Measurements from ENCODE around the gene DPP6.

Gene DPP6

DNA sequence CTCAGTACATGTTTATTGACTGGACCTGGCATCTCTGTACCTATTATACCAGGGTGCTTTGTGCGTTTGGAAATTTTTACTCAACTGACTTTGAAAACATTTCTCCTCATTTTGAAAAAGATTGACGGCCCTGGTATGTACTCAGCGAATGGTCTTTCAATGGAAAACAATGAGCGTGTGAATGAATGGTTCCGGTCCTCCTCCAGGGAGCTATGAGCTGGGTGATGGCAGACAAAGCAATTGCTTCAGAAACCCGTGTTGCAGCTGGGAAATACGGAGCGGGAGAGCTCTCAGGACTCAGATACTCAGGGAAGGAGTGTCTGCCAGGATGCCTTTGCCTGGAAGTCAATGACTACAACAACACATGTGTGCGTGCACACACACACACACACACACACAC, 824.8 kb downstream of the DPP6 start:
- H3K4me1 Mint-ChIP-seq (ENCODE audit: low read depth), result no peaks in the 10 kb centered on the region
- peaks cover 11% of the 10 kb centered on the region for H3K27me3 Mint-ChIP-seq
- H3K9me3 Mint-ChIP-seq, result no peaks in the 10 kb centered on the region
- no peaks in the 10 kb centered on the region for H3K36me3 Mint-ChIP-seq (ENCODE audit: low read depth)
- H3K27ac Mint-ChIP-seq, result no peak overlapping the region
- H3K4me3 Mint-ChIP-seq, result no peak overlapping the region

DNA sequence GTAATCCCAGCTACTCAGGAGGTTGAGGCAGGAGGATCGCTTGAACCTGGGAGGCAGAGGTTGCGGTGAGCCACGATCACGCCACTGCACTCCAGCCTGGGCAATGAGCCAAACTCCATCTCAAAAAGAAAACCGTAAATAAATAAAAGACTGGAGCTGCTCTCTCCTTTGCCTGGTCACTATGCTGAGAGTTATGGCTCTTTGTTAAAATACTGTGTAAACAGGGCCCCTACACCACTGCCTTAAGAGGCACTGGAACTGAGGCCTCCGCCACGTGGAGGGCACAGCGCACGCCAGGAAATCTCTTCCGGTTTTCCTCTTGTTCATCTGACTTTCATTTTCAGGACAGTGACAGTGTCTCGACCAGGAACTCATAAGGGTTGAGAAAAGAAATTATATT, 827.4 kb downstream of the DPP6 start:
- Mint-ChIP-seq H3K9me3 (no peaks in the 10 kb centered on the region), H3K27me3 (peaks cover 11% of the 10 kb centered on the region), H3K4me3 (no peak overlapping the region), H3K27ac (no peak overlapping the region), H3K4me1 (ENCODE audit: low read depth) (no peaks in the 10 kb centered on the region), H3K36me3 (ENCODE audit: low read depth) (no peaks in the 10 kb centered on the region)

GRCh38 chr7:154880513-154880912, 828.3 kb downstream of the DPP6 start:
- Mint-ChIP-seq H3K27me3 (peaks cover 5% of the 10 kb centered on the region), H3K4me3 (no peak overlapping the region)

GRCh38 chr7:154881026-154881425, 828.8 kb downstream of the DPP6 start:
- H3K27ac Mint-ChIP-seq, result no peak overlapping the region
- no peak overlapping the region for H3K4me3 Mint-ChIP-seq
- peaks cover 5% of the 10 kb centered on the region for H3K27me3 Mint-ChIP-seq
- no peaks in the 10 kb centered on the region for H3K36me3 Mint-ChIP-seq (ENCODE audit: low read depth)
- H3K4me1 Mint-ChIP-seq (ENCODE audit: low read depth), result no peaks in the 10 kb centered on the region
- H3K9me3 Mint-ChIP-seq, result no peaks in the 10 kb centered on the region

More at GRCh38 chr7:154880513-154880912, 828.3 kb downstream of the DPP6 start:
- Mint-ChIP-seq H3K9me3 (no peaks in the 10 kb centered on the region), H3K4me1 (ENCODE audit: low read depth) (no peaks in the 10 kb centered on the region), H3K36me3 (ENCODE audit: low read depth) (no peaks in the 10 kb centered on the region), H3K27ac (no peak overlapping the region)

- peaks cover under 1% of the 10 kb centered on the region for H3K27me3 Mint-ChIP-seq
- H3K27ac Mint-ChIP-seq, result no peak overlapping the region
- H3K4me3 Mint-ChIP-seq, result no peak overlapping the region
- H3K9me3 Mint-ChIP-seq, result no peaks in the 10 kb centered on the region
- no peaks in the 10 kb centered on the region for H3K36me3 Mint-ChIP-seq (ENCODE audit: low read depth)
- no peaks in the 10 kb centered on the region for H3K4me1 Mint-ChIP-seq (ENCODE audit: low read depth)
These were observed 829.3 kb downstream of the DPP6 start for GRCh38 chr7:154881526-154881925.

DNA sequence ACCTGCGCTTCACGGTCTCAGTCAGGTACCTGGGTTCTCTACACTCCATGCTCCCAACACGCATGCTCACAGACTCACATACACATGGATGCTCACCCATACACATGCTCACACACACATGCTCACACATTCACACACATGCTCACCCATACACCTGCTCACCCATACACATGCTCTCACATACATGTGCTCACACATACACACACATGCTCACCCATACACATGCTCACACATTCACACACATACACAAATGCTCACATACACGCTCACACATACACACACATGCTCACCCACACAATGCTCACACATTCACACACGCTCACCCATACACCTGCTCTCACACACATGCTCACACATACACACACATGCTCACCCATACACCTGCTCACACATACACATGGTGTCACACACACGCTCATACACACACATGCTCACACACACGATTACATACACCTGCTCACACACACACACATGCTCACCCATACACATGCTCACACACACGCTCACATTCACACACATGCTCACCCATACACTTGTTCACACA, 830.8 kb downstream of the DPP6 start:
- Mint-ChIP-seq H3K27ac (no peak overlapping the region), H3K27me3 (no peaks in the 10 kb centered on the region), H3K4me1 (ENCODE audit: low read depth) (no peaks in the 10 kb centered on the region), H3K4me3 (no peak overlapping the region), H3K9me3 (no peaks in the 10 kb centered on the region), H3K36me3 (ENCODE audit: low read depth) (no peaks in the 10 kb centered on the region)

GRCh38 chr7:154884348-154884920, 832.2 kb downstream of the DPP6 start:
- H3K27me3 Mint-ChIP-seq, result no peaks in the 10 kb centered on the region
- no peaks in the 10 kb centered on the region for H3K9me3 Mint-ChIP-seq
- H3K36me3 Mint-ChIP-seq (ENCODE audit: low read depth), result no peaks in the 10 kb centered on the region
- no peak overlapping the region for H3K4me3 Mint-ChIP-seq
- no peaks in the 10 kb centered on the region for H3K4me1 Mint-ChIP-seq (ENCODE audit: low read depth)
- H3K27ac Mint-ChIP-seq, result no peak overlapping the region

GRCh38 chr7:154886591-154886990, 834.4 kb downstream of the DPP6 start:
- no peaks in the 10 kb centered on the region for H3K4me1 Mint-ChIP-seq (ENCODE audit: low read depth)
- no peak overlapping the region for H3K27ac Mint-ChIP-seq

DNA sequence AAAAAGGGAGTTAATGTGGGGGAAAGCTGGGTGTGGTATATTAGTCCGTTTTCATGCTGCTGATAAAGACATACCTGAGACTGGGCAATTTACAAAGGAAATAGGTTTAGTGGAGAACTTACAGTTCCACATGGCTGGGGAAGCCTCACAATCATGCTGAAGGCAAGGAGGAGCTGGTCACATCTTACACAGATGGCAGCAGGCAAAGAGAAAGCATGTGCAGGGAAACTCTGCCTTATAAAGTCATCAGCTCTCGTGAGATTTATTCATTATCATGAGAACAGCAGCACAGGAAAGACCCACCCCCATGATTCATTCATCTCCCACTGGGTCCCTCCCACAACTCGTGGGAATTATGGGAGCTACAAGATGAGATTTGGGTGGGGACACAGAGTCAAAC, 836.5 kb downstream of the DPP6 start:
- Mint-ChIP-seq H3K27ac (no peak overlapping the region), H3K27me3 (no peaks in the 10 kb centered on the region), H3K9me3 (no peaks in the 10 kb centered on the region), H3K36me3 (ENCODE audit: low read depth) (no peaks in the 10 kb centered on the region), H3K4me3 (no peak overlapping the region), H3K4me1 (ENCODE audit: low read depth) (no peaks in the 10 kb centered on the region)

More at GRCh38 chr7:154886591-154886990, 834.4 kb downstream of the DPP6 start:
- Mint-ChIP-seq H3K9me3 (no peaks in the 10 kb centered on the region), H3K36me3 (ENCODE audit: low read depth) (no peaks in the 10 kb centered on the region), H3K27me3 (no peaks in the 10 kb centered on the region), H3K4me3 (no peak overlapping the region)

- Mint-ChIP-seq H3K27ac (no peak overlapping the region), H3K27me3 (peaks cover 4% of the 10 kb centered on the region), H3K4me3 (no peak overlapping the region), H3K36me3 (ENCODE audit: low read depth) (no peaks in the 10 kb centered on the region), H3K9me3 (no peaks in the 10 kb centered on the region), H3K4me1 (ENCODE audit: low read depth) (no peaks in the 10 kb centered on the region)
These were observed 840.3 kb downstream of the DPP6 start for GRCh38 chr7:154892459-154892858.

- Mint-ChIP-seq H3K9me3 (no peaks in the 10 kb centered on the region), H3K27me3 (peaks cover 4% of the 10 kb centered on the region), H3K4me1 (ENCODE audit: low read depth) (no peaks in the 10 kb centered on the region), H3K27ac (no peak overlapping the region), H3K36me3 (ENCODE audit: low read depth) (no peaks in the 10 kb centered on the region), H3K4me3 (no peak overlapping the region)
These were observed 843.9 kb downstream of the DPP6 start for GRCh38 chr7:154896076-154896475.

GRCh38 chr7:154898973-154899855, 847.0 kb downstream of the DPP6 start:
- no peaks in the 10 kb centered on the region for H3K4me1 Mint-ChIP-seq (ENCODE audit: low read depth)
- H3K9me3 Mint-ChIP-seq, result no peaks in the 10 kb centered on the region

DNA sequence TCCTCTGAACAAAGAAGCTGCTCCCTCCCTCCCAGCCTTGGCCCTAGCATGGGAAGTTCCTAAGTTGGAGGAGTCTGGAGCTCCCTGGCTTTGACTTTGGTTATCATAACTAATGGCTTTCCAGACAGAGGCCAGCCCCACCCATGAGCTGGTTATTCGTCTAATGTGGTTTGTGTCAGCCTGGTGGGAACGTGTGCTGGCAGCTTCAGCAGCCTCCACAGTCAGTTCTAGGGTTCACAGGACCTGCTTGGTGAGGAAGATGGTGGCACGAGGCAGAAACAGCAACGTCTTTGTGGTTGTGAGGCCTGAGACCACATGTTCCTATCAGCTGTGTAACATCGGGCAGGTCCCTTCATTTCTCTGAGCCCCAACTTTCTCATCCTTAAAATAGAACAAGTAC, 847.7 kb downstream of the DPP6 start:
- Mint-ChIP-seq H3K4me1 (ENCODE audit: low read depth) (no peaks in the 10 kb centered on the region), H3K27ac (no peak overlapping the region), H3K36me3 (ENCODE audit: low read depth) (no peaks in the 10 kb centered on the region), H3K9me3 (no peaks in the 10 kb centered on the region), H3K4me3 (no peak overlapping the region), H3K27me3 (peaks cover 4% of the 10 kb centered on the region)

More at GRCh38 chr7:154898973-154899855, 847.0 kb downstream of the DPP6 start:
- Mint-ChIP-seq H3K36me3 (ENCODE audit: low read depth) (no peaks in the 10 kb centered on the region), H3K4me3 (no peak overlapping the region), H3K27me3 (peaks cover 4% of the 10 kb centered on the region), H3K27ac (no peak overlapping the region)

DNA sequence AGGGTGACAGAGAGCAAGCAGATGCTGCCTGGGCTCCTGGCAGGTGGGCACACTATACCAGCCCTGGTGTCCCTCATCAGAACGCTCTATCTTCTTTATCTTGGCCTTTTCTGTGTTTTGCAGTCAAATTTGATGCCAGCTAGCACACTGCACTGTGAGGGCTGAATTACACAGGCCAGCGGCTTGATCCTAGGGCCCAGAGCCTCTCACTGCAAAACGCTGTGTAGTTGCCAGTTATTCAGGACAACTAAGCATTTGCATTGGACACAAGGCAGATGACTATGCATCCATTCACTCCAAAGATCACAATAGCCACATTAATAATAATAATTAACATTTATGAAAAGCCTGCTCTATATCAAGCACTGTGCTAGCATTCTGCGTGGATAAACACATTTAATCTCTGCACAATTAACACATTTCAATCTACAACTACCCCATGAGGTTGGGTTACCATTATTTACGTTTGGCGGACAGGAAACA, 850.4 kb downstream of the DPP6 start:
- Mint-ChIP-seq H3K27ac (no peak overlapping the region), H3K36me3 (ENCODE audit: low read depth) (no peaks in the 10 kb centered on the region), H3K4me3 (no peak overlapping the region), H3K27me3 (no peaks in the 10 kb centered on the region), H3K9me3 (no peaks in the 10 kb centered on the region), H3K4me1 (ENCODE audit: low read depth) (no peaks in the 10 kb centered on the region)

GRCh38 chr7:154903083-154903731, 851.0 kb downstream of the DPP6 start:
- peaks cover 4% of the 10 kb centered on the region for H3K27me3 Mint-ChIP-seq
- H3K36me3 Mint-ChIP-seq (ENCODE audit: low read depth), result no peaks in the 10 kb centered on the region
- no peaks in the 10 kb centered on the region for H3K4me1 Mint-ChIP-seq (ENCODE audit: low read depth)
- no peak overlapping the region for H3K27ac Mint-ChIP-seq
- no peaks in the 10 kb centered on the region for H3K9me3 Mint-ChIP-seq
- H3K4me3 Mint-ChIP-seq, result no peak overlapping the region

All from stimulated activated naive CD8-positive, alpha-beta T cell treated with anti-CD3 and anti-CD28 coated beads, Interleukin-15, Interleukin-2, amounts not matched to agents 100 ng/mL and 50 ng/mL, for 24 hours (primary cell).